GM04504 (cell line): ENCODE results near the gene OR4K13.

Source experiments
- DNase-seq: peaks from one replicate; pipeline ENCODE4 v3.0.0-alpha.2; 2012; ENCODE audit warnings: low read depth

OR4K13 gene

GRCh38 chr14:20035938-20036337 is at the start of gene OR4K13:
Gene OR4K13 (minus strand): TSS chr14:20036038. CDS start chr14:20034758, 1,280 bp downstream.
- DNase-seq, result no peak

- DNase-seq, result no peak
Observed at GRCh38 chr14:20059745-20060144, 23.9 kb upstream of the OR4K13 start, which contains the start of gene OR4L1. Gene OR4L1 (plus strand): TSS chr14:20060045. CDS start chr14:20060045, 0 bp downstream.

- DNase-seq, result no peak
Observed at GRCh38 chr14:20048202-20048601, 12.4 kb upstream of the OR4K13 start.

GRCh38 chr14:20044243-20044642 is 8.4 kb upstream of the OR4K13 start:
- DNase-seq, result no peak

- DNase-seq, result no peak
Observed at GRCh38 chr14:20035449-20035848, 389 bp downstream of the OR4K13 start.

- no peak for DNase-seq
Observed at GRCh38 chr14:20031058-20031457, 4.8 kb downstream of the OR4K13 start.

GRCh38 chr14:20019257-20019865 is 16.5 kb downstream of the OR4K13 start, which contains the start of gene OR4K14:
Gene OR4K14 (minus strand): TSS chr14:20019307. CDS start chr14:20015193, 4,114 bp downstream.
- no peak for DNase-seq

- no peak for DNase-seq
Observed at GRCh38 chr14:20008156-20008555, 27.7 kb downstream of the OR4K13 start.

- no peak for DNase-seq
Observed at GRCh38 chr14:20002319-20002718, 33.5 kb downstream of the OR4K13 start.

GRCh38 chr14:20001863-20002262 is 34.0 kb downstream of the OR4K13 start, which contains the start of gene OR4Q2:
Gene OR4Q2 (plus strand): TSS chr14:20002163.
- DNase-seq, result no peak

GRCh38 chr14:19993438-19993837 is 42.4 kb downstream of the OR4K13 start:
- DNase-seq, result no peak
